IPS-NIHi7 (cell line): ENCODE measurements around the gene FLVCR2.

Source experiments
- DNase-seq: peaks from one replicate; pipeline ENCODE4 v3.0.0; 2012; ENCODE audit warnings: mixed read lengths; ENCODE audit errors: extremely low spot score

The FLVCR2 gene

GRCh38 chr14:75630695-75631452, 52.5 kb downstream of the FLVCR2 start:
- DNase-seq, result peak; percentile 72

GRCh38 chr14:75631453-75631831, 53.0 kb downstream of the FLVCR2 start:
- DNase-seq, result peak; percentile 57

- DNase-seq, result no peak
Observed at GRCh38 chr14:75634848-75635247, 56.4 kb downstream of the FLVCR2 start.

- DNase-seq, result no peak
Observed at GRCh38 chr14:75636100-75636692, 57.8 kb downstream of the FLVCR2 start.

- no peak for DNase-seq
Observed at GRCh38 chr14:75640876-75641275, 62.5 kb downstream of the FLVCR2 start.

- DNase-seq, result no peak
Observed at GRCh38 chr14:75643985-75644384, 65.6 kb downstream of the FLVCR2 start.

- no peak for DNase-seq
Observed at GRCh38 chr14:75645056-75645455, 66.6 kb downstream of the FLVCR2 start.

GRCh38 chr14:75646762-75647161, 68.3 kb downstream of the FLVCR2 start:
- DNase-seq, result no peak

- no peak for DNase-seq
Observed at GRCh38 chr14:75647640-75648039, 69.2 kb downstream of the FLVCR2 start.

- no peak for DNase-seq
Observed at GRCh38 chr14:75648066-75648838, 69.8 kb downstream of the FLVCR2 start.

- DNase-seq, result no peak
Observed at GRCh38 chr14:75649337-75649736, 70.9 kb downstream of the FLVCR2 start.

GRCh38 chr14:75649773-75650172, 71.4 kb downstream of the FLVCR2 start:
- DNase-seq, result no peak

GRCh38 chr14:75650253-75651058, 72.0 kb downstream of the FLVCR2 start:
- DNase-seq, result no peak

GRCh38 chr14:75653563-75653962, 75.1 kb downstream of the FLVCR2 start:
- no peak for DNase-seq

GRCh38 chr14:75654127-75654732, 75.8 kb downstream of the FLVCR2 start:
- peak; percentile 83 for DNase-seq

- no peak for DNase-seq
Observed at GRCh38 chr14:75655235-75655634, 76.8 kb downstream of the FLVCR2 start.

- DNase-seq, result no peak
Observed at GRCh38 chr14:75657331-75657730, 78.9 kb downstream of the FLVCR2 start.

- no peak for DNase-seq
Observed at GRCh38 chr14:75658957-75659356, 80.5 kb downstream of the FLVCR2 start.

- no peak for DNase-seq
Observed at GRCh38 chr14:75660238-75660629, 81.8 kb downstream of the FLVCR2 start.

- peak; percentile 100 for DNase-seq
Observed at GRCh38 chr14:75660630-75661498, 82.4 kb downstream of the FLVCR2 start, which contains the start of the genes ERG28 and TTLL5. ERG28 (minus strand) TSS chr14:75660876; CDS start chr14:75657502, 3,374 bp downstream. TTLL5 (plus strand) TSS chr14:75661246; CDS start chr14:75663150, 1,904 bp downstream.
